ENCODE results near the gene TBRG4.

DNA sequence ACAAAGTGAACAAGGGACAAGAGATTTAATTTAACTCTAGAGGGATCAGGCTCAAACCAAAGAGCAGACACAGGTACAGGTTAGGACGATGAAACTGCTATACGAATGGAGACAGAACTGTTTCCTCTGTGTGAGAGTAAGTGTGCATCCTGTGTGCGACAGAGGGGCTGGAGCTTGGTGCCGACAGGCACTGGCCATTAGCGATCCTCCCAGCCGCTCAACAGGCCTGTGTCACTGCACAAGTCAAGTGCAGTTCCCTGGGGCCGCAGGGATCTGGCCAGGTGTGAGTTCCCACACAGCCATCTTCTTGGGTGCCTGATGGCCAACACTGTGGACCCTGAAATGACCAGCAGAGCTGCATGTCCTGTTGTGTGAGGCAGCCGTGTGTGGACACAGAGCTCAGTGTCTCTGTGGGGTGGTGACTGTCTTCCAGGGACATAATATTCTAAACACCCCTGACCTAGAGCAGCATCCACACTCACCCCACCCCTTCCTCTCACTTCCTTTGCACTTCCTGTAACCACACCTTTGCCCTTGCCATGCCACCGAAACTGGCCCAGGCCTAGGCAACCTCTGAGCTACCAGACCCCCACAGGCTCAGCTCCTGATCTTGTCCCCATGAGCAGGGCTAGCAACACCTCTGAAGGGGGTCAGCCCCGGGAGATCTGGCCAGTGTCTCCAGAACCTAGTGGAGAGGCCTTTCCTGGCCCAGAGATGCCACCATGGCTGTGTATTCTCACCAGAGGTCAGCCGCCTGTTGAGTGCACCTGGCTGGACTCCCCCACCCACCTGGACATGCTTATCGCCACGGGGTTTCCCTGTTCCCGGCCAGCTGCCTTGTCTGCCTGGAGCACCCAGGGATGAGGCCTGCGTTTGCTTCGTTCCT, 11.7 kb upstream of the TBRG4 start:
- TF ChIP-seq TCF12 (IDR thresholded peaks at IDR 0.05; ENCODE audit: low read depth) (no peak), EGR1 (IDR thresholded peaks at IDR 0.05) (no peak), TAF1 (IDR thresholded peaks at IDR 0.05; ENCODE audit: low read depth) (no peak), EP300 (IDR thresholded peaks at IDR 0.05; ENCODE audit: borderline replicate concordance) (no peak), CEBPB (IDR thresholded peaks at IDR 0.05) (no peak), RAD21 (IDR thresholded peaks at IDR 0.05; ENCODE audit: low read depth) (no peak), YY1 (IDR thresholded peaks at IDR 0.05; ENCODE audit: low read depth) (no peak), FOXM1 (IDR thresholded peaks at IDR 0.05; ENCODE audit: borderline replicate concordance, low read depth) (no peak), CREB1 (IDR thresholded peaks at IDR 0.05; ENCODE audit: low read depth) (no peak), TEAD4 (IDR thresholded peaks at IDR 0.05) (no peak)
- TF ChIP-seq, protein P1, sequence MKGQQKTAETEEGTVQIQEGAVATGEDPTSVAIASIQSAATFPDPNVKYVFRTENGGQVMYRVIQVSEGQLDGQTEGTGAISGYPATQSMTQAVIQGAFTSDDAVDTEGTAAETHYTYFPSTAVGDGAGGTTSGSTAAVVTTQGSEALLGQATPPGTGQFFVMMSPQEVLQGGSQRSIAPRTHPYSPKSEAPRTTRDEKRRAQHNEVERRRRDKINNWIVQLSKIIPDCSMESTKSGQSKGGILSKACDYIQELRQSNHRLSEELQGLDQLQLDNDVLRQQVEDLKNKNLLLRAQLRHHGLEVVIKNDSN (IDR thresholded peaks at IDR 0.05): no peak
- TF ChIP-seq, protein P2, sequence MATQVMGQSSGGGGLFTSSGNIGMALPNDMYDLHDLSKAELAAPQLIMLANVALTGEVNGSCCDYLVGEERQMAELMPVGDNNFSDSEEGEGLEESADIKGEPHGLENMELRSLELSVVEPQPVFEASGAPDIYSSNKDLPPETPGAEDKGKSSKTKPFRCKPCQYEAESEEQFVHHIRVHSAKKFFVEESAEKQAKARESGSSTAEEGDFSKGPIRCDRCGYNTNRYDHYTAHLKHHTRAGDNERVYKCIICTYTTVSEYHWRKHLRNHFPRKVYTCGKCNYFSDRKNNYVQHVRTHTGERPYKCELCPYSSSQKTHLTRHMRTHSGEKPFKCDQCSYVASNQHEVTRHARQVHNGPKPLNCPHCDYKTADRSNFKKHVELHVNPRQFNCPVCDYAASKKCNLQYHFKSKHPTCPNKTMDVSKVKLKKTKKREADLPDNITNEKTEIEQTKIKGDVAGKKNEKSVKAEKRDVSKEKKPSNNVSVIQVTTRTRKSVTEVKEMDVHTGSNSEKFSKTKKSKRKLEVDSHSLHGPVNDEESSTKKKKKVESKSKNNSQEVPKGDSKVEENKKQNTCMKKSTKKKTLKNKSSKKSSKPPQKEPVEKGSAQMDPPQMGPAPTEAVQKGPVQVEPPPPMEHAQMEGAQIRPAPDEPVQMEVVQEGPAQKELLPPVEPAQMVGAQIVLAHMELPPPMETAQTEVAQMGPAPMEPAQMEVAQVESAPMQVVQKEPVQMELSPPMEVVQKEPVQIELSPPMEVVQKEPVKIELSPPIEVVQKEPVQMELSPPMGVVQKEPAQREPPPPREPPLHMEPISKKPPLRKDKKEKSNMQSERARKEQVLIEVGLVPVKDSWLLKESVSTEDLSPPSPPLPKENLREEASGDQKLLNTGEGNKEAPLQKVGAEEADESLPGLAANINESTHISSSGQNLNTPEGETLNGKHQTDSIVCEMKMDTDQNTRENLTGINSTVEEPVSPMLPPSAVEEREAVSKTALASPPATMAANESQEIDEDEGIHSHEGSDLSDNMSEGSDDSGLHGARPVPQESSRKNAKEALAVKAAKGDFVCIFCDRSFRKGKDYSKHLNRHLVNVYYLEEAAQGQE (IDR thresholded peaks at IDR 0.05; ENCODE audit: low read depth): no peak
- TF ChIP-seq, protein P3, sequence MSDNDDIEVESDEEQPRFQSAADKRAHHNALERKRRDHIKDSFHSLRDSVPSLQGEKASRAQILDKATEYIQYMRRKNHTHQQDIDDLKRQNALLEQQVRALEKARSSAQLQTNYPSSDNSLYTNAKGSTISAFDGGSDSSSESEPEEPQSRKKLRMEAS (IDR thresholded peaks at IDR 0.05): no peak
